CD4-positive, alpha-beta memory T cell (primary cell): ENCODE data around the gene CCL7. TPM values are rescaled to one million over a fixed set of nuclear protein-coding genes. Genes with fewer than 3 reads are reported as not detected.
A peak's percentile ranks its signal among the peaks of the same experiment; 100 is the strongest.

Experiments
- CTCF ChIA-PET: fragments of 350-600 bp; sonication (Branson Sonifier 250); formaldehyde crosslinking; loops from one replicate; lab custom pipeline; 2021; ENCODE audit warnings: inconsistent platforms; ENCODE audit not compliant: partially characterized antibody; lab: Charles Lee
- POLR2A ChIA-PET: fragments of 350-600 bp; sonication (Branson Sonifier 250); formaldehyde crosslinking; loops from one replicate; lab custom pipeline; 2021; ENCODE audit not compliant: partially characterized antibody; lab: Charles Lee
- DNase-seq, 5 donors: peaks; one replicate each; pipeline versions ENCODE4 v3.0.0 to v3.0.0-alpha.2; 2020 to 2022; ENCODE audit warnings: mixed read lengths in 1 of 5
- H3K27ac ChIP-seq: one replicate; pipeline ENCODE4 v1.7.0; 2013; ENCODE audit warnings: low read depth, low read length
- H3K27me3 ChIP-seq: 2 replicates; pipeline ENCODE4 v1.7.0; 2013; ENCODE audit warnings: mild to moderate bottlenecking, low read length, moderate library complexity; ENCODE audit not compliant: insufficient read depth
- H3K36me3 ChIP-seq: 2 replicates; pipeline ENCODE4 v1.7.0; 2013; ENCODE audit warnings: mild to moderate bottlenecking, low read length, moderate library complexity; ENCODE audit not compliant: insufficient read depth
- H3K4me1 ChIP-seq: 2 replicates; pipeline ENCODE4 v1.7.0; 2013; ENCODE audit warnings: mild to moderate bottlenecking, low read length, moderate library complexity; ENCODE audit not compliant: insufficient read depth
- H3K4me3 ChIP-seq, 2 donors: one replicate each; pipeline ENCODE4 v1.7.0; 2013; ENCODE audit warnings: low read length in 2 of 2, mild to moderate bottlenecking in 1 of 2
- H3K9me3 ChIP-seq, 2 donors: one replicate each; pipeline ENCODE4 v1.7.0; 2013; ENCODE audit warnings: low read length in 2 of 2, control low read depth in 1 of 2; ENCODE audit not compliant: control insufficient read depth in 1 of 2
- H3K27ac Mint-ChIP-seq, 7 donors: one replicate each; pipeline ENCODE4 v1.8.0; 2020 to 2021; ENCODE audit warnings: mixed read lengths in 7 of 7, mild to moderate bottlenecking in 6 of 7, inconsistent platforms in 3 of 7, moderate library complexity in 3 of 7
- H3K27me3 Mint-ChIP-seq, 2 donors: one replicate each; pipeline ENCODE4 v1.8.0; 2020 to 2021; ENCODE audit warnings: mixed read lengths in 2 of 2
- H3K36me3 Mint-ChIP-seq, 2 donors: one replicate each; pipeline ENCODE4 v1.8.0; 2020 to 2021; ENCODE audit warnings: mixed read lengths in 2 of 2, inconsistent platforms in 1 of 2, mild to moderate bottlenecking in 1 of 2
- H3K4me1 Mint-ChIP-seq, 4 donors: one replicate each; pipeline ENCODE4 v1.8.0; 2020 to 2021; ENCODE audit warnings: mixed read lengths in 4 of 4, mild to moderate bottlenecking in 1 of 4
- H3K4me3 Mint-ChIP-seq, 8 donors: one replicate each; pipeline ENCODE4 v1.8.0; 2020 to 2021; ENCODE audit warnings: mixed read lengths in 8 of 8, mild to moderate bottlenecking in 7 of 8, moderate library complexity in 6 of 8, inconsistent platforms in 3 of 8
- H3K9me3 Mint-ChIP-seq, 8 donors: one replicate each; pipeline ENCODE4 v1.8.0; 2020 to 2021; ENCODE audit warnings: mixed read lengths in 8 of 8, mild to moderate bottlenecking in 5 of 8, inconsistent platforms in 3 of 8, moderate library complexity in 1 of 8
- intact Hi-C: fragments of 100-400 bp; cut with micrococcal nuclease; formaldehyde crosslinking; loops from one replicate; pipeline ENCODE4 v1.15.1; 2023
- polyA plus RNA-seq, 2 donors: library from polyadenylated mRNA; unstranded; fragments of 300-500 nt; fragmentation: Illumina TruSeq; gene quantifications; one replicate each; pipeline ENCODE4 v1.2.3, GENCODE V29; 2021
- total RNA-seq, 2 experiments: library from RNA; stranded (reverse); gene quantifications; one replicate each; pipeline ENCODE4 v1.2.3, GENCODE V29; 2021

CCL7 gene
- total RNA-seq (not detected), polyA plus RNA-seq (not detected)

DNA sequence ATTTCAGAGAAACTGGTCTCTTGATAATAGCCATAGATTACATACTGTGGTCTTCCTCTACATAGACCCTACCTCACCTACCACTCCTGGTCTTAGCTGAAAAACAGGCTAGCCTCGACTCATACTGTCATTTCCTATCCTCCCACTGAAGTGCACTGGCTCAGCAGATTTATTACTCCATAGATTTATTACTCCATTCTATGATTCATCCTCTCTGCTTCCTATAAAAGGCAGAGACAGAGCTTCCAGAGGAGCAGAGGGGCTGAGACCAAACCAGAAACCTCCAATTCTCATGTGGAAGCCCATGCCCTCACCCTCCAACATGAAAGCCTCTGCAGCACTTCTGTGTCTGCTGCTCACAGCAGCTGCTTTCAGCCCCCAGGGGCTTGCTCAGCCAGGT, at the start of gene CCL7:
TSS of gene CCL7 (plus strand) at position 253 of the 400 bp plus-strand sequence. CDS start at position 323, 70 bp downstream.
- intact Hi-C loops: no loop called here
- no peak within 1 kb of the TSS for H3K27ac ChIP-seq
- no peaks in the 10 kb centered on the region for H3K36me3 ChIP-seq
- peak within 1 kb of the TSS in 1 of 7 donors; percentile 48 for H3K27ac Mint-ChIP-seq
- no peak for DNase-seq
- no peaks in the 10 kb centered on the region for H3K4me1 Mint-ChIP-seq
- no peaks in the 10 kb centered on the region for H3K9me3 ChIP-seq
- ChIA-PET CTCF (no interaction called here), POLR2A (no interaction called here)
- H3K9me3 Mint-ChIP-seq: peaks cover 0 to 5% (median 0%) of the 10 kb centered on the region in 8 donors
- no peaks in the 10 kb centered on the region for H3K36me3 Mint-ChIP-seq
- H3K27me3 Mint-ChIP-seq: peaks cover 34 to 51% of the 10 kb centered on the region in 2 donors
- H3K4me3 Mint-ChIP-seq: no peak within 1 kb of the TSS
- no peaks in the 10 kb centered on the region for H3K4me1 ChIP-seq
- no peak within 1 kb of the TSS for H3K4me3 ChIP-seq
- H3K27me3 ChIP-seq: peaks cover 6% of the 10 kb centered on the region

DNA sequence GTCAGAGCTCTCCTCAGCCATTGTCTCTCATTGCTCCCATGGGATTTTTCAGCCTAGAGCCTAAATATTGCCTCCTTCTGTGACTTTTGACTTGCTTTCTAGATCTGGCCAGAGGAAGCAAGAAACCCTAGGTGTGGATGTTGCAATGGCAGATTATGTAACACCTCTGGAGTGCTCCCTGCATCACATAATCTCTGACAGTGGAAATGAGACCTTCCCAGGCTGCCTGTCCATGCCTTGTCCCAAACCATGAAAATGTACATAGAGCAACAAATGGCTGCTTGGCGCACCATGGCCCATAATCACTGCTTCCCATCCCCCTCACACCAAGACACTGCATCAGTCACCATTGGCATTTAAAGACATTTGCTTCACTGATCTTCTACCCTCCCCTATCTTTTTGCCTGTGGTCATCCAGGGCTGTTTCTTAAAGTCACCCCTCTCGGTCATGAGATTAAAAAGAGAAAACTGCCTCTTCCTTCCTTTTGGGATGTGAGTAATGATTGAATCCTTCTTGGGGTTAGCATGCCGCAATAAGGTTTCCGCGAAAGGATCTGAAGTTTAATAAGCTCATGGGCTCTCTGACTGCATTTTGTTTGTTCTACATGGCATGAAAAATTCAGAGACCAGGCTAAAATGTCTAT, 49.1 kb upstream of the CCL7 start:
- no peaks in the 10 kb centered on the region for H3K4me1 Mint-ChIP-seq
- no peak overlapping the region for H3K4me3 Mint-ChIP-seq
- Histone ChIP-seq H3K4me3 (no peak overlapping the region), H3K27me3 (no peaks in the 10 kb centered on the region), H3K36me3 (no peaks in the 10 kb centered on the region), H3K27ac (no peak overlapping the region), H3K4me1 (no peaks in the 10 kb centered on the region), H3K9me3 (no peaks in the 10 kb centered on the region)
- peaks cover 37 to 39% of the 10 kb centered on the region in 2 donors for H3K27me3 Mint-ChIP-seq
- intact Hi-C loops: no loop called here
- no peaks in the 10 kb centered on the region for H3K36me3 Mint-ChIP-seq
- no peak overlapping the region for H3K27ac Mint-ChIP-seq
- no peak for DNase-seq
- H3K9me3 Mint-ChIP-seq: peaks cover 0 to 14% (median 4%) of the 10 kb centered on the region in 8 donors
- ChIA-PET POLR2A (no interaction called here), CTCF (interaction anchor here (1.3 kb wide), 1 partner anchor 20 kb away, joined by 3 read pairs; no protein-coding TSS in a partner anchor)

DNA sequence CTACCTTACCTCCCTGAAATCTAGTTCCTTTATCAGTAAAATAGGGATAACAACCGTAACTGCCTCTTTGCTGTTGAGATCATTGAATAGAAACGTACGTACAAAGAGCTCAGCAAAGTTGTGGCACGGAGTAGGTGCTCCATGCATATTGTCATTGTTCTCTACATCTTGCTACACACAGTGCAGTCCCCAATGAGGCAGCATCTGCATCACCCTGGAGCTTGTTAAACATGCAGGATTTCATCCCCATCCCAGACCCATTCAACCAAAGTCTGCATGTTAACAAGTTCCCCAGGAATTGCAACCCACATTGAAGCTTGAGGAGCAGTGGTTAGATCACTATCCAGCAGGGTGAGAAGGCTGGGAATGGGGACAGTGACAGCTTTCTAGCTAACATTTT, 48.6 kb upstream of the CCL7 start:
- ChIA-PET POLR2A (no interaction called here), CTCF (interaction anchor here (1.3 kb wide), 1 partner anchor 21 kb away, joined by 3 read pairs; no protein-coding TSS in a partner anchor)
- H3K27me3 ChIP-seq: no peaks in the 10 kb centered on the region
- no peak overlapping the region for H3K4me3 ChIP-seq
- Mint-ChIP-seq H3K9me3 (peaks cover 0 to 10% (median under 1%) of the 10 kb centered on the region in 8 donors), H3K27ac (no peak overlapping the region), H3K4me1 (no peaks in the 10 kb centered on the region), H3K27me3 (peaks cover 36 to 38% of the 10 kb centered on the region in 2 donors), H3K36me3 (no peaks in the 10 kb centered on the region), H3K4me3 (no peak overlapping the region)
- no peaks in the 10 kb centered on the region for H3K36me3 ChIP-seq
- intact Hi-C loops: no loop called here
- H3K27ac ChIP-seq: no peak overlapping the region
- H3K4me1 ChIP-seq: no peaks in the 10 kb centered on the region
- H3K9me3 ChIP-seq: no peaks in the 10 kb centered on the region
- DNase-seq: no peak

DNA sequence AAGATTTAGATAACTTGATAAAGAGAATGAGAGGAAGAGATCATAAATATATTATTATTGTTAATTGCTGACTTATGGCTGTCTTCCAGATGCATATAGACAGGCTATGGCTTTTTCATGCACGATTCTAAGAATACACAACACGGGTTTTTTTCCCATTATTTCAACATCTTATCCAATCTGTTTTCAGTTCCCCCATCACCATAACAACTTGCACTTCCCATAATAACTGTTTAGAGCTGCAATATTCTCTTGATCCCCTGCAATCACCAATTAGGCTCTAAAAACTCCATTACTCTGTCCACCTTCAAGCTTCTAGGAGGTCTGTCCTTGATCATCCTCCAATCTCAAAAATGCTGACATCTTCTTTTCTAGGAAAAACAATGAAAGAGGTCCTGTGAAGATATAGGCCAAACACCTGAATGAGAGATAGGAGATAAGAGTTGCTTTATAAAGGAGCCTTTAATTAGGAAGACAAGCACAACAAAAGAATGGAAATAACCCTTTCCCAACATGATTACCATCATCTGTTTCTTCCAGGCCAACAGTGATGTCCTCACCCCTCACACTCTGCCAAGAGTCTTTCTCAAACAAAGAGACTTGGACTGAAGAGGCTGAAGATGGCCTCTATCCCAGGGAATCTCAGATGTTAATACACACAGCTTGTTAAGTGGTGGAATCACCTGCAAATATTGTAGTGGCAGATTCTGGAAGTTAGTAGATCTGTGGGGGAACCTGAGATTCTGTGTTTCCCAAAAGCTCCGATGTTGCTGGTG, 47.1 kb upstream of the CCL7 start:
- no peaks in the 10 kb centered on the region for H3K27me3 ChIP-seq
- Mint-ChIP-seq H3K27me3 (peaks cover 38 to 42% of the 10 kb centered on the region in 2 donors), H3K4me1 (no peaks in the 10 kb centered on the region), H3K36me3 (no peaks in the 10 kb centered on the region), H3K9me3 (peaks cover 0 to 5% (median 0%) of the 10 kb centered on the region in 8 donors), H3K4me3 (no peak overlapping the region), H3K27ac (no peak overlapping the region)
- no peak for DNase-seq
- intact Hi-C loops: no loop called here
- CTCF ChIA-PET: no interaction called here
- H3K27ac ChIP-seq: no peak overlapping the region
- POLR2A ChIA-PET: no interaction called here
- H3K36me3 ChIP-seq: no peaks in the 10 kb centered on the region
- no peaks in the 10 kb centered on the region for H3K9me3 ChIP-seq
- no peaks in the 10 kb centered on the region for H3K4me1 ChIP-seq
- no peak overlapping the region for H3K4me3 ChIP-seq

DNA sequence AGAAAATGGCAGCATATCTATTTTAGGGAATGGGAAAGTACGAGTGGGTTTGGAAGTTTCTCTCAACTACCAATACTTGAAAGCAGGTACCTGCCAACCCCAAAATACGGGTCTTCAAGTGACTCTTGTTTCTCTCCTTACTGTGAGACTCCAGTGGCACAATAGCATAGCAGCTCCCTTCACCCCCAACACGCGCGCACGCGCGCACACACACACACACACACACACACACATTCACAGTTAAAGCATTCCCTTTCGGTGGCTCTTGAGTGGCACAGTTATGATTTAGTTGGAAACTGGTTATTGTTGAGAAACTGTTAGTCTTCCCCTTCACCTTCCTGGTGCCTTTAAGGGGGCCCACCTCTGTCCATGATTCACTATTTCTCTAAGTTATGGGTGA, 45.0 kb upstream of the CCL7 start:
- ChIA-PET CTCF (interaction anchor here (1.1 kb wide), 1 partner anchor 9 kb away, joined by 4 read pairs; no protein-coding TSS in a partner anchor), POLR2A (no interaction called here)
- Histone ChIP-seq H3K27ac (no peak overlapping the region), H3K36me3 (no peaks in the 10 kb centered on the region), H3K4me1 (no peaks in the 10 kb centered on the region), H3K27me3 (no peaks in the 10 kb centered on the region), H3K4me3 (no peak overlapping the region), H3K9me3 (no peaks in the 10 kb centered on the region)
- peaks cover 33 to 38% of the 10 kb centered on the region in 2 donors for H3K27me3 Mint-ChIP-seq
- H3K27ac Mint-ChIP-seq: no peak overlapping the region
- H3K9me3 Mint-ChIP-seq: peaks cover 0 to 16% (median 11%) of the 10 kb centered on the region in 8 donors
- no peaks in the 10 kb centered on the region for H3K4me1 Mint-ChIP-seq
- H3K36me3 Mint-ChIP-seq: peaks cover 0 to 3% of the 10 kb centered on the region in 2 donors
- H3K4me3 Mint-ChIP-seq: no peak overlapping the region
- DNase-seq: no peak
- intact Hi-C loops: no loop called here

DNA sequence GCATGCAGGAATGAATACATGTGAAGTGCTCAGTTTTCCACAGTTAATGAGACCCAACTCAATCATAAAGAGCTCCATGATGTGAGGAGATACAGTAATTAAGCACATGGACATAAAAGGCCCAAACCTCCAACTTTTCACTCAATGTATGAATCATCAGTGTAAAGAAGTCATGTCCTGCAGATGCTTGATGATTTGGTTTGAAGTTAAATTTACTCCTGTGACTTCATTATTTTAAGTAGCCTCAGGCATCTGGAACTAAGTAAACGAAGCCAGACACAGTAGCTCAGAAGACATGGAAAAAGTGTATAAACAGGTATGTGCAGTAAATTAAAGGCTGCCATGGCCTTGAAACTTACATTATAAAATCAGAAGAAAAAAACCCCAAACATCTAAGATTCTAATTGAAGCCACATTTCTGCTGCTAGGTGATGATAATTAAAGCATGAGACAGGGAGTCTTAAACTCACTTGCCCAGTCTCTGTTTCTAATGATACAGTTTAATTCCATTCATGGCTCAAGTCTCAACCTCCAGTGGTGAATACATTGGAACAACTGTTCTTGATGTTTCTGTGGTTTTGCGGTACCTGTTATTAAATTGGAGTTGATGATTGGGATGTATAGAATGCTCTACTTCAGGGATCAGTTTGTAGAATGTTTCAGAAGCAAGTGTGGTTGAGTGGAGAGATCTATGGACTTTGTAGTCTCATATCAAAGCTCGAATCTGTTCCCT, 43.8 kb upstream of the CCL7 start:
- POLR2A ChIA-PET: no interaction called here
- intact Hi-C loops: no loop called here

DNA sequence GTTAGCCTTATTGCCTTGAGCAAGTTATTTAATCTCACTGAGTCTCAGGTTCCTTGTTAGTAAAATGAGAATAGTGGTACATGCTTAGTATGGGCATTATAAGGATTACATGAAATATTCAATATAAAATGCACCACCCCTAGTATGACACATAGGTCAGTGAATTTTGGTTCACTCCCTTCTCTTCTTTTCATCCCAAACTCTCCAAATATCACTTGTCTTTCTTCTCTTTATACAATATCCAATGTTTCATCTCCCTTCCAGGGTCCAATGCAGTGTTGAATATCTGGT, 43.3 kb upstream of the CCL7 start:
- H3K9me3 Mint-ChIP-seq: peaks cover 0 to 27% (median 21%) of the 10 kb centered on the region in 8 donors
- H3K4me3 ChIP-seq: no peak overlapping the region
- H3K27me3 ChIP-seq: no peaks in the 10 kb centered on the region
- peaks cover 0 to 10% of the 10 kb centered on the region in 2 donors for H3K36me3 Mint-ChIP-seq
- H3K27me3 Mint-ChIP-seq: peaks cover 37 to 38% of the 10 kb centered on the region in 2 donors
- CTCF ChIA-PET: no interaction called here
- no peaks in the 10 kb centered on the region for H3K36me3 ChIP-seq
- POLR2A ChIA-PET: no interaction called here
- no peak overlapping the region for H3K4me3 Mint-ChIP-seq
- H3K27ac ChIP-seq: no peak overlapping the region
- no peaks in the 10 kb centered on the region for H3K4me1 ChIP-seq
- DNase-seq: no peak
- no peak overlapping the region for H3K27ac Mint-ChIP-seq
- H3K4me1 Mint-ChIP-seq: no peaks in the 10 kb centered on the region
- H3K9me3 ChIP-seq: no peaks in the 10 kb centered on the region
- intact Hi-C loops: no loop called here

More for the DNA sequence above, 43.8 kb upstream of the CCL7 start:
- H3K27ac Mint-ChIP-seq: no peak overlapping the region
- peaks cover 38 to 39% of the 10 kb centered on the region in 2 donors for H3K27me3 Mint-ChIP-seq
- Histone ChIP-seq H3K4me3 (no peak overlapping the region), H3K4me1 (no peaks in the 10 kb centered on the region), H3K27ac (no peak overlapping the region), H3K36me3 (no peaks in the 10 kb centered on the region), H3K27me3 (no peaks in the 10 kb centered on the region), H3K9me3 (no peaks in the 10 kb centered on the region)
- no peaks in the 10 kb centered on the region for H3K4me1 Mint-ChIP-seq
- DNase-seq: no peak
- H3K9me3 Mint-ChIP-seq: peaks cover 0 to 25% (median 19%) of the 10 kb centered on the region in 8 donors
- H3K36me3 Mint-ChIP-seq: peaks cover 0 to 8% of the 10 kb centered on the region in 2 donors
- CTCF ChIA-PET: no interaction called here
- H3K4me3 Mint-ChIP-seq: no peak overlapping the region
